Smooth muscle cell (in vitro differentiated cells): ENCODE measurements around the gene LCTL. TPM values are rescaled to one million over a fixed set of nuclear protein-coding genes. Genes with fewer than 3 reads are reported as not detected.

ENCODE experiments used
- DNase-seq: peaks from one replicate; lab custom pipeline; 2025; ENCODE audit not compliant: unreplicated experiment; lab: John Stamatoyannopoulos, UW
- H2AFZ ChIP-seq: fragments of 200-600 bp; sonication (generic); 2 replicates; pipeline ENCODE4 v1.6.0; 2016; ENCODE audit warnings: antibody characterized with exemption, low read depth, mild to moderate bottlenecking
- H3F3A ChIP-seq: fragments of 200-600 bp; sonication (generic); 2 replicates; pipeline ENCODE4 v1.6.0; 2017; ENCODE audit warnings: antibody characterized with exemption, low read depth
- H3K27ac ChIP-seq: fragments of 200-600 bp; sonication (generic); 2 replicates; pipeline ENCODE4 v1.5.1; 2016; ENCODE audit warnings: low read depth, mild to moderate bottlenecking
- H3K27me3 ChIP-seq: fragments of 200-600 bp; sonication (generic); 2 replicates; pipeline ENCODE4 v1.6.1; 2016; ENCODE audit warnings: low read depth, mild to moderate bottlenecking
- H3K36me3 ChIP-seq: fragments of 200-600 bp; sonication (generic); 2 replicates; pipeline ENCODE4 v1.5.1; 2016; ENCODE audit warnings: low read depth
- H3K4me1 ChIP-seq: fragments of 200-600 bp; sonication (generic); 2 replicates; pipeline ENCODE4 v1.5.1; 2016; ENCODE audit warnings: low read depth
- H3K4me2 ChIP-seq: fragments of 200-600 bp; sonication (generic); 2 replicates; pipeline ENCODE4 v1.6.0; 2016; ENCODE audit warnings: mild to moderate bottlenecking
- H3K4me3 ChIP-seq: fragments of 200-600 bp; sonication (generic); 2 replicates; pipeline ENCODE4 v1.5.1; 2016; ENCODE audit warnings: mild to moderate bottlenecking
- H3K79me2 ChIP-seq: fragments of 200-600 bp; sonication (generic); 2 replicates; pipeline ENCODE4 v1.6.0; 2016; ENCODE audit warnings: low read depth, mild to moderate bottlenecking
- H3K9ac ChIP-seq: fragments of 200-600 bp; sonication (generic); 2 replicates; pipeline ENCODE4 v1.6.0; 2016; ENCODE audit warnings: low read depth
- H3K9me3 ChIP-seq: fragments of 200-600 bp; sonication (generic); replicated peaks from 2 replicates; pipeline ENCODE4 v1.5.1; 2016; ENCODE audit warnings: low read depth
- H4K20me1 ChIP-seq: fragments of 200-600 bp; sonication (generic); 2 replicates; pipeline ENCODE4 v1.6.0; 2016; ENCODE audit warnings: low read depth
- CTCF ChIP-seq: fragments of 200-600 bp; sonication (generic); IDR thresholded peaks from 2 replicates; pipeline ENCODE4 v1.5.1; 2017; ENCODE audit warnings: borderline replicate concordance, mild to moderate bottlenecking, antibody characterized with exemption; ENCODE audit not compliant: insufficient read depth, poor library complexity, severe bottlenecking
- WGBS: methylation state at CpG from one replicate; pipeline ENCODE4 v1.1.7; 2016; ENCODE audit warnings: low lambda C conversion rate; 5-methylcytosine and 5-hydroxymethylcytosine counted together
- polyA plus RNA-seq: library from polyadenylated mRNA; unstranded; fragments of >200 nt; fragmentation: Nextera tagmentation; extraction: Ambion mirVana; gene quantifications from 2 replicates; pipeline ENCODE4 v1.2.1, GENCODE V29; 2016
- total RNA-seq: library from RNA; depleted of rRNA; stranded (reverse); fragments of >200 nt; gene quantifications from 2 replicates; pipeline ENCODE4 v1.2.3, GENCODE V29; 2014

The LCTL gene
- total and polyA plus RNA-seq, 2 experiments from 2014 or later, result 4.3 to 6.4 TPM

- 92% methylated on average over 18 of the region's 18 CpGs for WGBS
- Histone ChIP-seq H2AFZ (no peak overlapping the region), H3K27ac (no peak overlapping the region), H3K36me3 (no peaks in the 10 kb centered on the region), H3K4me2 (no peak overlapping the region), H3K9ac (no peak overlapping the region), H3K9me3 (no peaks in the 10 kb centered on the region), H3F3A (no peaks in the 10 kb centered on the region), H4K20me1 (no peaks in the 10 kb centered on the region), H3K4me3 (no peak overlapping the region), H3K27me3 (no peaks in the 10 kb centered on the region), H3K79me2 (no peaks in the 10 kb centered on the region), H3K4me1 (peaks cover 12% of the 10 kb centered on the region)
- DNase-seq, result no peak
- TF ChIP-seq CTCF, result no peak
Measured at GRCh38 chr15:66560856-66561525, 4.8 kb downstream of the LCTL start.

DNA sequence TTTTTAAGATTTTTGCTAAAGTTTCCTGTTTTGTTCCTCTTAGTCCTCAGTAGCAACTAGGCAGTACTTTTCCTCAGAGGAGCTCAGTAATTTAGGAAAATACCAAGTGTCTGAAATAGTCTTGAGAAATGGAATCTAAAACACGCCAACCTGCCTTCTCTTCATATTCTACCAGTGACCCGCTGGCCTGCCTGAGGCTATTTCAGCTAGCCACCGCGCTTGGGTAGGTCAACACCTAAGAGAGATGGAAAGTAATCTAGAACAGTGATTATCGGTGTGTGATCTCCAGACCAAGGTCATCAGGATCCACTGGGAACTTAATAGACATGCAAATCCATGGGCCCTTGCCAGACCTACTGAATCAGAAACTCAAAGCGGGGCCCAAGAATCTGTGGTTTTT is 7.5 kb downstream of the LCTL start:
- no peak for DNase-seq
- H3K79me2 ChIP-seq, result no peaks in the 10 kb centered on the region
- H3K36me3 ChIP-seq, result no peaks in the 10 kb centered on the region
- H3K4me2 ChIP-seq, result no peak overlapping the region
- no peaks in the 10 kb centered on the region for H4K20me1 ChIP-seq
- no peak overlapping the region for H2AFZ ChIP-seq
- H3K9me3 ChIP-seq, result no peaks in the 10 kb centered on the region
- H3K9ac ChIP-seq, result no peak overlapping the region
- H3F3A ChIP-seq, result no peaks in the 10 kb centered on the region
- TF ChIP-seq CTCF, result no peak
- no peaks in the 10 kb centered on the region for H3K4me1 ChIP-seq
- no peak overlapping the region for H3K4me3 ChIP-seq
- H3K27me3 ChIP-seq, result no peaks in the 10 kb centered on the region
- WGBS, result 82% methylated on average over 6 of the region's 6 CpGs
- no peak overlapping the region for H3K27ac ChIP-seq

GRCh38 chr15:66555685-66556084 is 10.1 kb downstream of the LCTL start:
- Histone ChIP-seq H3F3A (no peaks in the 10 kb centered on the region), H3K27me3 (no peaks in the 10 kb centered on the region), H3K9me3 (no peaks in the 10 kb centered on the region), H3K27ac (no peak overlapping the region), H2AFZ (no peak overlapping the region), H3K79me2 (no peaks in the 10 kb centered on the region), H3K4me2 (no peak overlapping the region), H3K9ac (no peak overlapping the region), H4K20me1 (no peaks in the 10 kb centered on the region), H3K4me3 (no peak overlapping the region), H3K4me1 (no peaks in the 10 kb centered on the region), H3K36me3 (no peaks in the 10 kb centered on the region)
- no peak for TF ChIP-seq CTCF
- DNase-seq, result no peak

GRCh38 chr15:66545255-66545654 is 20.5 kb downstream of the LCTL start:
- Histone ChIP-seq H4K20me1 (no peaks in the 10 kb centered on the region), H3F3A (no peaks in the 10 kb centered on the region), H3K9ac (no peak overlapping the region), H3K79me2 (no peaks in the 10 kb centered on the region), H3K4me2 (no peak overlapping the region), H3K4me1 (no peaks in the 10 kb centered on the region), H3K9me3 (no peaks in the 10 kb centered on the region), H3K36me3 (peaks cover 5% of the 10 kb centered on the region), H3K4me3 (no peak overlapping the region), H3K27me3 (no peaks in the 10 kb centered on the region), H3K27ac (no peak overlapping the region), H2AFZ (no peak overlapping the region)
- TF ChIP-seq CTCF, result no peak
- WGBS, result 97% methylated on average over 1 of the region's 1 CpG
- no peak for DNase-seq
